SK-N-SH treated with all-trans-retinoic acid at 6 μM for 48 hours (cell line): ENCODE results near the gene CHPF2.
A peak's percentile ranks its signal among the peaks of the same experiment; 100 is the strongest.

Experiments
- ATAC-seq: fragments of 200-7000 bp; cut with Tn5 transposase; 3 replicates; pipeline ENCODE4 v1.9.1; 2020; ENCODE audit warnings: mild to moderate bottlenecking, moderate library complexity
- ARNTL ChIP-seq: fragments of 450-650 bp; formaldehyde crosslinking; IDR thresholded peaks from 2 replicates; pipeline ENCODE4 v1.5.0; 2020; ENCODE audit warnings: low read depth, mild to moderate bottlenecking, moderate library complexity, borderline replicate concordance
- BACH2 ChIP-seq: fragments of 250-450 bp; sonication (Bioruptor Pico); IDR thresholded peaks from 2 replicates; pipeline ENCODE4 v1.9.0; 2021; ENCODE audit warnings: mild to moderate bottlenecking, borderline replicate concordance
- CREB5 ChIP-seq: fragments of 250-450 bp; sonication (Bioruptor Pico); IDR thresholded peaks from 2 replicates; pipeline ENCODE4 v1.5.1; 2020; ENCODE audit warnings: low read depth, mild to moderate bottlenecking, moderate library complexity
- CSDC2 ChIP-seq: fragments of 250-450 bp; sonication (Bioruptor Pico); IDR thresholded peaks from 2 replicates; pipeline ENCODE4 v1.5.0; 2020; ENCODE audit warnings: mild to moderate bottlenecking, moderate library complexity
- GLIS3 ChIP-seq: fragments of 250-450 bp; sonication (Bioruptor Pico); IDR thresholded peaks from 2 replicates; pipeline ENCODE4 v1.5.0; 2020; ENCODE audit warnings: mild to moderate bottlenecking, moderate library complexity
- OSR1 ChIP-seq: fragments of 250-450 bp; sonication (Bioruptor Pico); IDR thresholded peaks from 2 replicates; pipeline ENCODE4 v1.8.0; 2022; ENCODE audit warnings: moderate library complexity, mild to moderate bottlenecking, inconsistent platforms
- POU6F1 ChIP-seq: fragments of 250-450 bp; sonication (Bioruptor Pico); IDR thresholded peaks from 2 replicates; pipeline ENCODE4 v1.8.0; 2021; ENCODE audit warnings: low read depth, mild to moderate bottlenecking, moderate library complexity, borderline replicate concordance
- PPARA ChIP-seq: fragments of 250-450 bp; sonication (Bioruptor Pico); IDR thresholded peaks from 2 replicates; pipeline ENCODE4 v1.5.0; 2020; ENCODE audit warnings: mild to moderate bottlenecking, borderline replicate concordance
- RARB ChIP-seq: fragments of 250-450 bp; sonication (Bioruptor Pico); IDR thresholded peaks from 2 replicates; pipeline ENCODE4 v1.8.0; 2021; ENCODE audit warnings: mild to moderate bottlenecking, moderate library complexity
- TCF4 ChIP-seq: fragments of 250-450 bp; sonication (Bioruptor Pico); IDR thresholded peaks from 2 replicates; pipeline ENCODE4 v1.8.0; 2021; ENCODE audit warnings: mild to moderate bottlenecking, moderate library complexity, borderline replicate concordance
- ZC3H10 ChIP-seq: fragments of 250-450 bp; sonication (Bioruptor Pico); IDR thresholded peaks from 2 replicates; pipeline ENCODE4 v1.5.1; 2021; ENCODE audit warnings: mild to moderate bottlenecking, moderate library complexity
- ZFP3 ChIP-seq: fragments of 250-450 bp; sonication (Bioruptor Pico); IDR thresholded peaks from 2 replicates; pipeline ENCODE4 v1.5.0; 2020; ENCODE audit warnings: mild to moderate bottlenecking, moderate library complexity
- ZFP30 ChIP-seq: fragments of 450-650 bp; formaldehyde crosslinking; IDR thresholded peaks from 2 replicates; pipeline ENCODE4 v1.5.0; 2022; ENCODE audit warnings: mild to moderate bottlenecking, moderate library complexity
- ZNF70 ChIP-seq: fragments of 450-650 bp; formaldehyde crosslinking; IDR thresholded peaks from 2 replicates; pipeline ENCODE4 v1.5.0; 2020; ENCODE audit warnings: mild to moderate bottlenecking, moderate library complexity
- TF ChIP-seq, protein P1 (sequence below): fragments of 250-450 bp; sonication (Bioruptor Pico); IDR thresholded peaks from 2 replicates; pipeline ENCODE4 v1.5.0; 2020; ENCODE audit warnings: mild to moderate bottlenecking, moderate library complexity
- TF ChIP-seq, protein P2 (sequence below): fragments of 250-450 bp; sonication (Bioruptor Pico); IDR thresholded peaks from 2 replicates; pipeline ENCODE4 v1.8.0; 2020; ENCODE audit warnings: mild to moderate bottlenecking, moderate library complexity, borderline replicate concordance

Gene CHPF2

GRCh38 chr7:151248346-151249033 is 16.2 kb downstream of the CHPF2 start, which contains the start of gene SMARCD3:
SMARCD3 (minus strand) TSS chr7:151248694; CDS start chr7:151248562, 132 bp downstream.
- no peak for TF ChIP-seq CREB5 (CRISPR knock-in tag)
- TF ChIP-seq, protein P1, sequence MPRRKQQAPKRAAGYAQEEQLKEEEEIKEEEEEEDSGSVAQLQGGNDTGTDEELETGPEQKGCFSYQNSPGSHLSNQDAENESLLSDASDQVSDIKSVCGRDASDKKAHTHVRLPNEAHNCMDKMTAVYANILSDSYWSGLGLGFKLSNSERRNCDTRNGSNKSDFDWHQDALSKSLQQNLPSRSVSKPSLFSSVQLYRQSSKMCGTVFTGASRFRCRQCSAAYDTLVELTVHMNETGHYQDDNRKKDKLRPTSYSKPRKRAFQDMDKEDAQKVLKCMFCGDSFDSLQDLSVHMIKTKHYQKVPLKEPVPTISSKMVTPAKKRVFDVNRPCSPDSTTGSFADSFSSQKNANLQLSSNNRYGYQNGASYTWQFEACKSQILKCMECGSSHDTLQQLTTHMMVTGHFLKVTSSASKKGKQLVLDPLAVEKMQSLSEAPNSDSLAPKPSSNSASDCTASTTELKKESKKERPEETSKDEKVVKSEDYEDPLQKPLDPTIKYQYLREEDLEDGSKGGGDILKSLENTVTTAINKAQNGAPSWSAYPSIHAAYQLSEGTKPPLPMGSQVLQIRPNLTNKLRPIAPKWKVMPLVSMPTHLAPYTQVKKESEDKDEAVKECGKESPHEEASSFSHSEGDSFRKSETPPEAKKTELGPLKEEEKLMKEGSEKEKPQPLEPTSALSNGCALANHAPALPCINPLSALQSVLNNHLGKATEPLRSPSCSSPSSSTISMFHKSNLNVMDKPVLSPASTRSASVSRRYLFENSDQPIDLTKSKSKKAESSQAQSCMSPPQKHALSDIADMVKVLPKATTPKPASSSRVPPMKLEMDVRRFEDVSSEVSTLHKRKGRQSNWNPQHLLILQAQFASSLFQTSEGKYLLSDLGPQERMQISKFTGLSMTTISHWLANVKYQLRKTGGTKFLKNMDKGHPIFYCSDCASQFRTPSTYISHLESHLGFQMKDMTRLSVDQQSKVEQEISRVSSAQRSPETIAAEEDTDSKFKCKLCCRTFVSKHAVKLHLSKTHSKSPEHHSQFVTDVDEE: peak; percentile 22; the same call in 1 of the 2 replicates
- ATAC-seq: peak; percentile 24

GRCh38 chr7:151249034-151249731 is 16.9 kb downstream of the CHPF2 start:
- peak; percentile 4 for ATAC-seq
- no peak for TF ChIP-seq TCF4 (CRISPR knock-in tag)

DNA sequence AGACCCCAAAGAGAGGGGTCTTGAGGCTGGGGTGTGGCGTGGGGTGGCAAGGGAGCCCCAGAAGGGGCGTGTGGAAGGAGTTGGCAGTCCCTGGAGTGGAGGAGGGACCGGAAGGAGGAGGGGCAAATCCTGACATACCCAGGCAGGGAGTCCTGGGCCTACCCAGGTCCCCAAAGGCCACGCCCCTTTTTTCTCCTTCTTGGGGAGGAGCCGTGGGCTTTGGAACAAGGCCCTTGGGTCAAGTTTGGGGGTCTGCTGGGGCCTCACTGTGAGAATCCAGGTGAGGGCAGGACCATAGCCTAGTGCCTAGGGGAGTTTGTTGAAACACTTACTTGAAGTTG is 17.4 kb downstream of the CHPF2 start:
- ATAC-seq: no peak
- TF ChIP-seq POU6F1 (CRISPR knock-in tag) (no peak), RARB (CRISPR knock-in tag) (no peak), ZC3H10 (CRISPR knock-in tag) (no peak), BACH2 (CRISPR knock-in tag) (no peak), OSR1 (no peak), PPARA (no peak), ZFP30 (no peak), CSDC2 (CRISPR knock-in tag) (no peak), GLIS3 (CRISPR knock-in tag) (no peak), ZFP3 (CRISPR knock-in tag) (no peak), ZNF70 (no peak), ARNTL (CRISPR knock-in tag) (no peak)
- TF ChIP-seq, protein P2, sequence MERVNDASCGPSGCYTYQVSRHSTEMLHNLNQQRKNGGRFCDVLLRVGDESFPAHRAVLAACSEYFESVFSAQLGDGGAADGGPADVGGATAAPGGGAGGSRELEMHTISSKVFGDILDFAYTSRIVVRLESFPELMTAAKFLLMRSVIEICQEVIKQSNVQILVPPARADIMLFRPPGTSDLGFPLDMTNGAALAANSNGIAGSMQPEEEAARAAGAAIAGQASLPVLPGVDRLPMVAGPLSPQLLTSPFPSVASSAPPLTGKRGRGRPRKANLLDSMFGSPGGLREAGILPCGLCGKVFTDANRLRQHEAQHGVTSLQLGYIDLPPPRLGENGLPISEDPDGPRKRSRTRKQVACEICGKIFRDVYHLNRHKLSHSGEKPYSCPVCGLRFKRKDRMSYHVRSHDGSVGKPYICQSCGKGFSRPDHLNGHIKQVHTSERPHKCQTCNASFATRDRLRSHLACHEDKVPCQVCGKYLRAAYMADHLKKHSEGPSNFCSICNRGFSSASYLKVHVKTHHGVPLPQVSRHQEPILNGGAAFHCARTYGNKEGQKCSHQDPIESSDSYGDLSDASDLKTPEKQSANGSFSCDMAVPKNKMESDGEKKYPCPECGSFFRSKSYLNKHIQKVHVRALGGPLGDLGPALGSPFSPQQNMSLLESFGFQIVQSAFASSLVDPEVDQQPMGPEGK: no peak
- TF ChIP-seq, protein P1: no peak
